ENCODE data around the gene IMMP2L.

The IMMP2L gene

DNA sequence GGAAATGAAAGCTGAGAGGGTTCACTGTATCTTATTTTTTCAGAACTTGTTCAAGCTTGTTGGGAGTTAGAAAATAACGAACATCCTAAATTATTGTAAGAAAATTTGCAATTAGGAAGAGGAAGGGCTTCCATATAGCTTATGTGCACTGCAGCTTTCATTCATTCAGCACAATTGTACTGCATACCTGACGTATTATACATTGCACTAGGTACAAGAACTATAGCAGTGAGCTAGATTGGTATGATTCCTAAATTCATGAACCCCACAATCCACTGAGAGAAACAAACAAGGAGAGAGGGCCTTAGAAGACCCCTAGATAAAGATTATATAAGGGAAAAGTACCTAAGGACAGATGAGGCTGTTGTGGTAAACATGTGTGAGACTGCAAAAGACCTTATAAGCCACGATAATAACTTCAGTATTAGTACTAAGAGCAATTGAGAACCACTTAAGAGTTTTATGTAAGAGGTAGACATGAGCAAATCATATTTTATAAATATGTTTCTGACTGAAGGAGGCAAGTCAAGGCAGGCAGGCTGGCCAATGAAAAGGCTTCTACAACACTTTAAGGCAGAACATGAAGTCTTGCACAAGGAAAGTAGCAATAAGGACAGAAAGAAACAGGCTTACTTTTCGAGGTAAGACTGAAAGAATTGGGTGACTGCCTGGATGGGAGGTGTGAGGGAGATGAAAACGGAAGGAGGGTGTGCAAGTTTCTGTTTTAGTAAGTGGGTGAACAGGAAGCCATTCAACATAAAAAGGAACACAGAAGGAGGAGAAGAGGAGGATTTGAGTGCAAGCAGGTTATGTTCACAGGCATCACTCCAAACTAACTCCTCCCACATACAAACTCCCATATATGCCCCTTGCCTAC, 549.3 kb downstream of the IMMP2L start:
- DNase-seq, result peak; percentile 10 to 32

DNA sequence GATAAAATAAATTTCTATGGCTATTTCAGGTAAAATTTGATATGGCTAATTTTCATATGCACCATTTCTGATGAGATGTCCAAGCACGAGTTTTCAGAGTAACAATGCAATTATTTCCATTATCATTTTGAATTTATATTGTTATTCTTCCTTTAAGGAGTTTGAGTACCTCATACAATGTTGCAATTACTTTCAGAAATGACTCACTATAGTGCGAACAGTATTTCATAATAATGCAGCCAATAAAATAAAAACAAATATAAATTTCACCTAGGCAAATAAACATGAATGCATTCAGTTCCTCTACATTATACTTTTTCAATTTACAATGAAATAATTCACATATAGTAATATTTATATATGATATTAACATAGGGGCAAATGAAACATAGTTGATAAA, 550.1 kb downstream of the IMMP2L start:
- DNase-seq, result no peak

DNA sequence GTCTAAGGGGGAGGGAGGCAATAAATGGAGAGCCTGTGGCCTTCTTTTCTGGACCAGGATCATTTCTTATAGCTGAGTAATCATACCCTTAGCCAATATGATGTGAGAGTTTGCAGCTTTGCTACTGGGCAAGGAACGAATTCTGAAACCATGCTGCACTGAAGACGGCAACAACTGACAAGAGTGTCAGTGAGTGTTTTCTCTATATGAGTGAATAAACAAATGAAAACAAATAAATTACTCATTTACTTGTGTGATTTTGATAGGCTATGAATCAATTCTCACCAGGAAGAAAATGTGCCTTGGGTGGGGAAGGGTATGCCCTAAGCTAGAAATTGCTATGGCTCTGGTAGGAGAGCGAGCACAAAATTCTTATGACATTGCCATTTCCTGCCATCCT, 550.8 kb downstream of the IMMP2L start:
- no peak for DNase-seq

DNA sequence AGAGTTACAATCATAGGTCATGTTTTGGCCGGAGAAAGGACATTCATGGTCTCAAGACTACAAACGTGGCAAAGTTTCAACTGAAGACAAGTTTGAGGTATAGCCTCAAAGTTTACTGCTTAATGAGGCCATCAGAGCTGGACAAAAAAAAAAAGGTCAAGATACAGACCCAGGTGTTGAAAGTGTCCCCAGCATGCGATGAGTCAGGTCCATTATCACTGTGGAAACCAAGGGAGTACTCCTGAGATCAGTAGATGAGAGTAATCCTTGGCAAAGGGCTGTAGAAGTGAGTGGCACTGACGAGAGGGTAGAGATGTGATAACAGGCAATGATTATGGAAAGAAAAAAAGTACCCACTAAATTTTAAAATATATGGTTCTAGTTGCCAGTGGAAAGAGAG, 551.5 kb downstream of the IMMP2L start:
- DNase-seq, result no peak

DNA sequence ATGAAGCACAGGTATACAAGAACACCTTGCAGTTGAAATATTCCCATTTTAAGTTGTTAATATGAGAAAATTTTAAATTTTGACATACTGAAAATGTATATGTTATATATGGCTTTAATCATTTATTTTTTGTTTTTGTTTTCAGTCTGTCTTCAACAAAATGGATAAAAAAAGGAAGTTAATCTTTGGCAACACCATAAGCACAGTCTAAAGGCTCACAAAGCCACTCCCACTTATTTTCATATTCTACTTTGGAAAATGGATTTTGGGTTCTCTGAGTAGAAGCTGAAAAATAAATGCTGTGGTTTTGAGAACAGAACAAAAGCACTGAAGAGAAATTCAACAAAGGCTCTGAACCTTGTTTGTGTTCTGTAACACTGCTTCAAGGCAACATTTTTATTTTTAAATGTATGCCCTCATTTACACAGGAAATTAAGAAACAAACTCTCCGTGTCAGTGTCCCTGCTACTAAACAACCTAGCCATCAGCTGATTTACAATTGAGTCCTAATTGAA, 552.7 kb downstream of the IMMP2L start:
- DNase-seq, result no peak

DNA sequence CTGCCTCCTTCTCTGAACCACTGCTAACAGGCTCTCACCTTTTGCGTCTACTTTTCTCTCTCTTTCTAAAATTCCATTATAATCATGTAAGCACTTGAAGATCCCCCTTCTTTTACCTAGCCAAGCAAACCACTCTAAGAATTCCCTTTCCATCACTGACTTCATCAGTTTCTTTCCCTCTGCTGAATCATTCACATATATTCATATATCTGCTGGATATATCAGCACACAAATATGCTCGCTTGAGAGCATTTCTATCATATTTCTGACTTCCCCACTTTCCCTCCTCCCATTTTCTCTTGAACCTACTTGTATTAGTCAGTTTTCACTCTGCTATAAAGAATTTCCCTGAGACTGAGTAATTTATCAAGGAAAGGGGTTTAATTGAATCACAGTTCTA, 555.6 kb downstream of the IMMP2L start:
- DNase-seq, result no peak

DNA sequence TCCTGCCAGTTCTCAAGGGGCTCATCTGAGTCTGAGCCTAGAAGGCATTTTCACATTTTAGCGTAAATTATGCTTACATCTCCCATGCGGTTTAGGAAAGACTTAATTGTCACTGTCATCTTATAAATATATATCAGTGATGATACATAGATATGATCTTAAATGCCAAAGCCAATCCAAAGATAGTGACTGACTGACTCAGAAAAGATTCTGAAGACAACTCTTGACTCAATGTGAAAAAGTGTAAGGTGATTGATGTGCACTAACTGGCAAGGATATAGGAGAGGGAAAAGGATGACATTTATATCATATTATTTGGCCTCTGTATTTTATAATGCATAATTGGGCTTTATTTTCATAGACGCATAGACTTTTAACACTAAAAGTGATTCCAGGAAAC, 556.3 kb downstream of the IMMP2L start:
- no peak for DNase-seq

DNA sequence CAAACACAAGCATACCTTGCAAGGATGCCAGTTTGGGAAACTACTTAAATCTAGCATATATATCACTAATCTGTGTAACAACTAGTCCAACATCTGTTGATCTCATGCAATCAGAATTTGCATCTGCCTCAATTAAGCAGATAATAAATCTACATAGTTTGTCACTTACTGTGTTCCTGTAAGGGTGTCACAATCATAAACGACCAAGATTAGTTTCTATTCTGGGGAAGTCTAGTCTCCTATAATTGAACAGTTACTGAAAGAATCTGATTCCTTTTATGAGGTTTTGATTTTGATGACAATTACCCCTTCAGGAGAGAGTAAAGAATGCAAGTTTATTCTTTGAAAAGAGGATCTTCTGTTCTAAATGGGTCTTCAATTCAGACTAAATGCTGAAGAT, 556.8 kb downstream of the IMMP2L start:
- no peak for DNase-seq

DNA sequence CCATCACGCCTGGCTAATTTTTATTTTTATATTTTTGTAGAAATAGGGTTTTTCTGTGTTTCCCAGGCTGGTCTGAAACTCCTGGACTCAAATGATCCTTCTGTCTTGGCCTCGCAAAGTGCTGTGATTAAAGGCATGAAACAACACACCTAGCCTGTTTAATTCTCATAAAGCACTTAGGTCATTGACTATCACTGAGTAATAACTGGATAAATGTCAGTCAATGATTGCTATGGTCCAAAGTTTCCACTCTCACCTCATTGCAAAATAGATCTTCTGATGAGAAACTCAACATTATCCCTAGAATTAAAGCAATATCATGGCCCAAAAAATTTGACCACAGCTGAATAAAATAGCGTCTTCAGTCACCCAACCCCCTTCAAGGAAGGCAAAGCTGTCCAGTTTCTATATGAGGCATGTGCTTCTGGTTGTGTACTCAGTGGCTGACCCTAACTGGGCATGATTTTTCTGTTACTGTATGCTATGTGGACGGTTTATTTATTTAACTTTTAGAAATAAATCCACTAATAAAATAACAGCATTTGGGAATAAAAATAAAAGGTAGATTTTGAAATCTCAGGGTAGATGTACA, 557.9 kb downstream of the IMMP2L start:
- DNase-seq, result no peak

DNA sequence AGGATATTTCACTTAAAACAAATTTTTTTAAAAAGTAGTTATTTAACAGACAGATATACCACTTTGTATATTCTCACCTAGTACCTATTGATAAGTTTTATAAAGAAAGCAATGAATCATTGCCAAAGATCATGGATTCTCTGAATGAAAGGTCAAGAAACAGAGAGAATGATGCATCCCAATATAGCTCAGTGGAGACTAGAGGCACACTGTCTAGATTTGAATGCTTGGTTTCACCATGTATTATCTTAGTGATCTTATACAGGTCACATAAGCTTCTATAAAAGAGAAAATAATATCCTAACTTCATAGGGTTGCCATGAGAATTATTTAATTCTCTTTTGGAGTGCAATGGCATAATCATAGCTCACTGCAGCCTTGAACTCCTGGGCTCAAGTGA, 558.4 kb downstream of the IMMP2L start:
- DNase-seq, result no peak

DNA sequence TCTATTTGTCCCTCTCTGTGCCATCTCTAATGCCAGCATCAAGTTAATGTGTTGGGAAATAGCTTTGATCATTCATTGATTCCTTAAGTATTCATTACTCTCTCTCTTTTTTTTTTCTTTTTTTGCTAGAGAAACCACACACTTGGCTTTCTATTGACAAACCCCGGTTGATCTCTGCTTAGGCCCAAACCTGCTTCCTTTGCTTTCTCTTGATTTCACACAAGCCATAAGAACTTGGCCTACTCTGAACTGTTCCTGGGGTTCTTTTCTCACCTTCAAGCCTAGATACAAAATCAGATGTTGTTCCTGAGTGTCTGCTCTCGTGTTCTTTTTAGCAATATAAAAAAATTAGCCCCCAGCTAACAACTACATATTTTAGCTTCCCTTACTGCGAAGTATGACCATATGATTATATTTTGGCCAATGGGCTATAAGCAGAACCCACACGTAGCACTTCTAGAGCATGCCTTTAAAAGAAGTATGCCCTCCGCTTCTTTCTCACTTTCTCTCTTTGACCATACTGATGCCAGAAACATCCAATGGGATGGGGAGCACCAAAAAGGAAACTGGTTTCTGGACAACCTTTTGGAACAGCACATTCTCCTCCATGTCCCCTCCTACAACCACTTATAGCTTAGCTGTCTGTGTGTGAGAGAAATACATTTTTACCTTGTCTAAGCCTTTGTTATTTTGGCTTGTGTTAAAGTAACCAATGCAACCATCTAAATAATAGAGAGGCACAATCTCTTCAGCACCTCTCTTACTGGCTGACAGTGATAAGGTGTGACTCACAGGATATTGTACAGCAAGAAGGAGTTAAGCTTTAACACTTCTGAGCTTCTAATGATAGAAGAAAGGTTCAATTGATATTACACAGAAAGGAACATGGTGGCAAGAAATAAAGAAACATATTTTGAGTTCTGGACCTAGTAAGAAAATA, 568.0 kb downstream of the IMMP2L start:
- DNase-seq, result no peak

DNA sequence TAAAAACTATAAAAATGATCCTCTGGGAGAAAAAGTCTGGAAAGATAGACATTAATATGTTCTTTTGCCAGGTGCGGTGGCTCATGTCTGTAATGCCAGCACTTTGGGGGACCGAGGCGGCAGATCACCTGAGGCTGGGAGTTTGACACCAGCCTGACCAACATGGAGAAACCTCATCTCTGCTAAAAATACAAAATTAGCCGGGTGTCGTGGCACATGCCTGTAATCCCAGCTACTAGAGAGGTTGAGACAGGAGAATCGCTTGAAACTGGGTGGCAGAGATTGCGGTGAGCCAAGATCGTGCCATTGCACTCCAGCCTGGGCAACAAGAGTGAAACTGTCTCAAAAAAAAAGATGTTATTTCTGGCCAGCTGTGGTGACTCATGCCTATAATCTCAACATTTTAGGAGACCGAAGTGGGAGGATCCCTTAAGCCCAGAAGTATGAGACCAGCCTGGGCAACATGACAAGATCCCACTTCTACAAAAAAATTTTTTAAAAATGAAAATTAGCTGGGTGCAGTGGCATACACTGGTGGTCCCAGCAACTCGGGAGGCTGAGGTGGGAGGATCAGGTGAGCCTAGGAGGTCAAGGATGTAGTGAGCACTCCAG, 573.3 kb downstream of the IMMP2L start:
- DNase-seq, result no peak

DNA sequence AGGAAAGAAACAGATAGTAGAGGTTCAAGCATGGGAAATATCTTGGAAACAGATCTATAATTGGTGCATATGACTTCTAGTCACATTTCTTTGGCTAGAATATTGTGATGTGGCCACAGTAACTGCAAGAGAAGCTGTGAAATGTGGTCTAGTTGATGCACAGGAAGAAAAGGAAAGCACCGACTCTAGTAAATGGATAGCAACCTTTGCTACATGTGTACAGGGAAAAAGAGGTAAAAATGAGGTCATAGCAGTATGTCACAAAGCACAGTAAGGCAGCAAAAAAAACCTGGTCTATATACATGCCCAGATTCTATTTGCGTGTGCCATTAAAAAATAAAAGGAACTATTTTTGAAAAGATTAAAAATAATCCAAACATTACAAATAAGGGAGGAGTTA, 573.9 kb downstream of the IMMP2L start:
- DNase-seq, result no peak

DNA sequence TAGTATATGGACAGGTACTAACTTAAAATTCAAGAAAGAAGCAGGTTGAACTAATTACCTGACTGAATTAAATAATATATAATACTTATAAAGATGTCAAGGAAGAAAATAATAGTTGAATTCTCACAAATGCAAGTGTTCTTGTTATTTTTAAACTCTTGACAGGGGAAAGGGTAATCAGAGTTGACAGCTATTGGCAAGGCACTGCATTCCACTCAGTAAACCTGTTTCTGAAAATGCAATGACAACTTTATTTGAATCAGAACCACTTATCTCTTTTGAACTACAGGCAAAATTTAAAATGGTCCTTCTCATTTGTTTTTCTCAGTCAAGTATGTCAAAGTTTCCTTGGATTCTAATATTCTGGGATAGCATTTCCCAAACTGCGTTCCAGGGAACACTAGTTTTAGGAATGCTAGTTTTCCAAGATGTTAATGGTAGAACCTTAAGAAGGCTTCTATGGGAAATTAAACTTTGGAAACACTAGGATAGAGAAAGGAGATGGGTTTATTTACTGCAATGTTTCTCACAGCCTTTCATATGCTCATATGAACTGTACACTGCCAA, 575.1 kb downstream of the IMMP2L start:
- no peak for DNase-seq

DNA sequence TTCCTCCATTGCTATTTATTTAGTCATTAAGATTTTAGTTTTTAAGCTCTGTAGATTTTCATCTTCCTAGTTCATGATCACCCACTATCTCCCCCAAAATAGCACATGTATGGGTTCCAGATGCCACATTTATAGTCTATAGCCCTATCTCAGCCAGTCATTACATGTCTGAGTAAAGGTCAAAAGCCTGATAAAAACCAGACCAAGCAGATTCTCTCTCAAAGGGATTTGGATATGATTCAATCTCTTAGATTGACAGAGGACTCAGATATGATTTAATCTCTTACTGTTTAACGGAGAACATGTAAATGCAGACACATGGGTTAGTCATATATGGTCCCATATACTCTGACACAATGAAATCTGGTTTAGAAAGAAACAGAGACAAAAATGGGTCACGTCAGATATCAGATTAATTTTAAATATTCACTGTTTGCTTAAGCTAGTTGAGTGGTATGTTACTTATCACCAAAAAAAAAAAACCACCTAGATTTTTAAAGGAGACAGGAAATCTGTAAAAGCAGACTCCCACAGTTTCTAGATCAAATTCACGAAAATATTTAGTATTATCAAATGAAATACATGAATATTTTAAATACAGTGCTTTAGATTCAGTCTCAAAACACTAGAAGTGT, 578.4 kb downstream of the IMMP2L start:
- DNase-seq, result no peak

DNA sequence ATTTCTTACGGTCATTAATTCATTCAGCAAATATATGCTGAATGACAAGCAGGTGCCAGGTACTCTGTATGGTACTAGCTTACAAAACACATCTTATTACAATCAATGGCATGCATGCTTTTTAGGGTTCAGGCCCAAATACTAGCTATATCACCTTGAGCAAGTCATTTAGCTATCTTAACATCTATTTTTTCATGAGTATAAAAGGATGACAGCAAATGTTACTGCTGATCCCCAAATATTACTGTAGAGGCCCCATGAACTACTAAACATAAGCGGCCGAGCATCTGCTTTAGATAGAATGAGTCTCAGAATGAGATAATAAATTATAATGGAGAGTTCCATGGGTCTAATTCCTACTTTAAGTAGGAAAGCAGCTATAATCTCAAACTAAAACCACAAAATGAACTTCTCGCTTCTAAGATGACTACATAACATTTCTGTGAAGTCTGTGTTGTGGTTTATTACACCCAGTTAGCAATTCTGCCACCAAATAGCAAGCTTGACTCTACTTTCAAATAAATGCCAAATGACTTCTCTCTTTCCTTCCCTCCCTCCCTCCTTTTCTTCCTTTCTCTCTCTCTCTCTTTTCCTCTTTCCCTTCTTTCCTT, 585.1 kb downstream of the IMMP2L start:
- peak in 1 of 2 donors; percentile 4 for DNase-seq

DNA sequence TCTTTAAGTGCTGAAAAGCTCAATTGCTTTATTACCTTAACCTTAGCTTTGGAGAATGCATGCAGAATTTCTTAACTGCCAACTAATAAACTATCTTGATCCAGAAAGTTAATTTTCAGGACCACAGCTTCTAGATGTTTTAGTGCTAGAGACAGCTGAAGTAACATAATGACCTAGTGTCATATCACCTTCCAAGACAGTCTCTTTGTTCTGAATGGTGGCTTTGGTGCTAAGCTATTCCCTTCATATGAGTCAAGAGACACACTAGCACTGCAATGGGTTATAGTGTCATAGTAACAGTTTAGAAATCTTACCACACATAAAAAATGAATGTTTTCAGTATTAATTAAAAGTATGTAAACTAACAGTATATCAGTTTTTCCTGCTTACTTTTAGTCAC, 586.8 kb downstream of the IMMP2L start:
- no peak for DNase-seq

DNA sequence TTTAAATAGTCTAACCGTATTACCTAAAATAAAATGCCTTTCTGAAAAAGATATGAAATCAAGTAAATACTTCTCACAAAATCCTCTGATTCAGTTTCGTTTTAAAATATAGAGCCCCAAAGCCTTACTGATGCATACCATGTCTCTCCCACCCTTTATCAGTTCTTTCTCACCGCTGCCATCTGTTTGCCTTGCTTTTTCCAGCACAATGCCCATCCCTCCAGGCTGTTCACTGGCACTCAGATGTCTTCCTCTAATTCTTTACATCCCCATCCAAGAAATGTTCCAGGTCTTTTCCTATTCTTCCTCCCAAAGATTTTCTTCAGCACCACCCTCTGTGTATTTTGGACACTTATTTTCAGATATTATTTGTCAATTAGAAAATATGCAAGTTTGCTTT, 587.9 kb downstream of the IMMP2L start:
- no peak for DNase-seq

DNA sequence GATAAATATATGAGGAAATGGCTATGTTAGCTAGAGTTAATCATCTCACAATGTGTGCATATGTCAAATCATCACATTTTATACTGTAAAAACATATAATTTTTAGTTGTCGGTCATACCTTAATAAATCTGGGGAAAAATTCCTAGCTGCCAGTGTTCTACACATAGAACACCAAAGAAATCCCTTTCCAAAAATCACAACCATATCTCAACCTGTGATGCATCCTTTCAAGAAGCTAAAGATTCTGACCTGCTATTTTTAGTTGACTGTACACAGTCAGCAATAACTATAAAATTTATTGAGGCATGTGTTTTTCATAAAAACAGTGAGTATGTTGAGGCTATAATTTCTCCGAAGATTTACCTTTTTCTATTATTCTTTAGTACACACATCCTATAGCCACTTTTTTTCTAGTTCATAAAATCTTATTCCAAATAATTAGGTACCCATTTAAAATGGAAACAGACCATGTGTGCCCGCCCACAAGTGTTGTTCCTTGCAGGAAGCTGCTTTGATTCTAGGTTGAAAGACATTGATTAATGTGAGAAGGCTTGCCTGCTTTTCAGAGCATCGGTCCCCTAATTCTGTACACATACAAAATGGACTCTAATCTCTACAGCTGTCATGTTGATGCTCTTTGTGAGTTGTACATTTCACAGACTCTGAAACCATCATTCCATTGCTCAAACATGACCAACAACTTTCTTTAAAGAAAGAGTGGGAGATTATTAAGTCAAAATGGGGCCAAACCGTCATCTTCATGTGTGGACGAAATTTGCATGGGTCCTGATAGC, 588.9 kb downstream of the IMMP2L start:
- no peak for DNase-seq

DNA sequence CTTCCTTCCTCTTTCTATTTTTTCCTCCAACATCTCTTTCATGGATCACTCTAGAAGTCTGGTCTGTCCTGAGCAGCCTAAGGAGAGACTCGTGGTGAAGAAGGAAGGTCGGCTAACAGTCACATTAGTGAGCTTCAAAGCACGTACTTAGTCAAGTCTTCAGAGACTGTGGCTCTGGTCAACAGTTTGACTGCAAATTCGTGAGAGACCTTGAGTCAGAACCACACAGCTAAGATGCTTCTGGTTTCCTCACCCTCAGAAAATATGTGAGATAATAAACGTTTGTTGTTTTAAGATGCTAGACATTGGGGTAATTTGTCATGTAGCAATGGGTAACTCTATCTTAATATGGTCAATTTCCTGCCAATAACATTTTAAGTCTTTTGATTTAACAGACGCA, 597.5 kb downstream of the IMMP2L start:
- no peak for DNase-seq

DNA sequence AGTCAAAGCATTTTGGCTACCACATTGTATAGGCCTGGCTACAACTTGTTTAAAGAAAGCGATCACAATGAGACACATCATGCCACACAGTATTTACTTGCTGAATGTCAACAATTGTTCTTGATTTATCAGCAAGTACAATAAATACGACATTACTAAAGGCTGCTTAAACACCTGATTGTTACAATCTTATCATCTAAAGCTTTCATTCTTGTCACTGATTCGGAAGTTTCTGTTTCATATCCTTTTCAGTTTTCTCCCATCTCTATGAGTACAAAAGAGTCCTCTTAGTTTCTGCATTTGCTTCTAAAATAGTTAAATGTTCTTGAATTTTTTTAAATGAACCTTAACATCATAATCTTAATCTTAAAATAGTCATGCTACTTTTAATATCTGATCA, 599.5 kb downstream of the IMMP2L start:
- DNase-seq, result no peak

Data from CD4-positive, alpha-beta T cell treated with Interleukin-1 beta for 1 hour (primary cell).